Uterus (tissue), 4 donors: ENCODE data around the gene MMADHC. TPM values are rescaled to one million over a fixed set of nuclear protein-coding genes. Genes with fewer than 3 reads are reported as not detected.

Experiments used
- DNase-seq, 2 donors: peaks; one replicate each; pipeline ENCODE4 v3.0.0-alpha.2; 2019 to 2020
- H3K27ac ChIP-seq, 2 donors: fragments of 200-600 bp; sonication (generic); 1 replicate in 1 of 2; 2 replicates in 1 of 2; pipeline ENCODE4 v1.5.1; 2016 to 2018
- H3K27me3 ChIP-seq, 2 donors: fragments of 200-600 bp; sonication (generic); one replicate each; pipeline ENCODE4 v1.5.1; 2018 to 2019; ENCODE audit warnings: control low read depth in 1 of 2
- H3K36me3 ChIP-seq, 2 donors: fragments of 200-600 bp; sonication (generic); one replicate each; pipeline ENCODE4 v1.5.1; 2019; ENCODE audit warnings: control low read depth in 1 of 2
- H3K4me1 ChIP-seq, 2 donors: fragments of 200-600 bp; sonication (generic); one replicate each; pipeline ENCODE4 v1.5.1; 2018 to 2019; ENCODE audit warnings: control low read depth in 1 of 2
- H3K4me3 ChIP-seq, 2 donors: fragments of 200-600 bp; sonication (generic); 1 replicate in 1 of 2; 2 replicates in 1 of 2; pipeline ENCODE4 v1.5.1; 2018 to 2019; ENCODE audit warnings: mild to moderate bottlenecking in 1 of 2
- H3K9me3 ChIP-seq, 2 donors: fragments of 200-600 bp; sonication (generic); one replicate each; pipeline ENCODE4 v1.5.1; 2019; ENCODE audit warnings: control low read depth in 1 of 2
- POLR2A ChIP-seq, 2 donors: fragments of 450-650 bp; IDR thresholded peaks; one replicate each; pipeline ENCODE4 v1.6.1; 2016; ENCODE audit warnings: antibody characterized with exemption in 2 of 2, mild to moderate bottlenecking in 1 of 2, moderate library complexity in 1 of 2
- intact Hi-C: fragments of 100-400 bp; cut with DNase I; formaldehyde crosslinking; loops from one replicate; pipeline ENCODE4 v1.15.1; 2023; ENCODE audit warnings: low total_unique reads
- total RNA-seq, 4 donors: library from RNA; depleted of rRNA in 3 of 4; stranded (reverse); fragments of >200 nt in 3 of 4; gene quantifications; one replicate each; pipeline versions ENCODE4 v1.1.0 to v1.2.4, GENCODE V29; 2014 to 2023
- TF ChIP-seq, protein P1 (sequence below), 4 experiments: fragments of 200-600 bp in 2 of 4; fragments of 450-650 bp in 2 of 4; sonication (generic) in 2 of 4; IDR thresholded peaks; one replicate each; pipeline ENCODE4 v1.5.1; 2016 to 2019; ENCODE audit warnings: antibody characterized with exemption in 4 of 4, mild to moderate bottlenecking in 2 of 4, moderate library complexity in 1 of 4
- donor health status: DM: yes; HTN: yes; CAD: no.

The MMADHC gene
- total RNA-seq, 4 donors from 2014 or later: 72.9 to 128 (median 106) TPM

DNA sequence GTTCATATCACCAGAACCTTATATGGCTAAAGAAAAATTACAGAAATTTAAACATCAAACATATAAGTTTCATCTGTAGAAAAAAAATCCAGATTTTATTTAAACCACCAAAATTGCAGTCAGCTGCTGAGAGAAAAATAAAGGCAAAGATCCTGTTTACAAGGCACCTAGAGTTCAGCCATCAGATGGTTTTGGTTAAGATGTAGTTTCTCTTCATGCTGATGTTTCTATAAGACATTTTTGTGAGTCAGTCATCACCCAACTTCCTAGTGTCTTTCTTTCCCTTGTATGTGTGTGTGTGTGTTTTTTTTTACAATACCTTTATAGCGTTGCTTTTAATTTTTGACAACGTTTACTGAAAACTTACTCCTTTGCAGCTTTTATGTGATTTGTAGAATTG lies 26.1 kb upstream of the MMADHC start:
- Histone ChIP-seq H3K4me1 (no peaks in the 10 kb centered on the region), H3K4me3 (no peak overlapping the region), H3K27me3 (no peaks in the 10 kb centered on the region), H3K27ac (no peak overlapping the region), H3K9me3 (no peaks in the 10 kb centered on the region), H3K36me3 (no peaks in the 10 kb centered on the region)
- intact Hi-C loops: no loop called here
- TF ChIP-seq POLR2A (IDR thresholded peaks at IDR 0.05): no peak
- TF ChIP-seq, protein P1, sequence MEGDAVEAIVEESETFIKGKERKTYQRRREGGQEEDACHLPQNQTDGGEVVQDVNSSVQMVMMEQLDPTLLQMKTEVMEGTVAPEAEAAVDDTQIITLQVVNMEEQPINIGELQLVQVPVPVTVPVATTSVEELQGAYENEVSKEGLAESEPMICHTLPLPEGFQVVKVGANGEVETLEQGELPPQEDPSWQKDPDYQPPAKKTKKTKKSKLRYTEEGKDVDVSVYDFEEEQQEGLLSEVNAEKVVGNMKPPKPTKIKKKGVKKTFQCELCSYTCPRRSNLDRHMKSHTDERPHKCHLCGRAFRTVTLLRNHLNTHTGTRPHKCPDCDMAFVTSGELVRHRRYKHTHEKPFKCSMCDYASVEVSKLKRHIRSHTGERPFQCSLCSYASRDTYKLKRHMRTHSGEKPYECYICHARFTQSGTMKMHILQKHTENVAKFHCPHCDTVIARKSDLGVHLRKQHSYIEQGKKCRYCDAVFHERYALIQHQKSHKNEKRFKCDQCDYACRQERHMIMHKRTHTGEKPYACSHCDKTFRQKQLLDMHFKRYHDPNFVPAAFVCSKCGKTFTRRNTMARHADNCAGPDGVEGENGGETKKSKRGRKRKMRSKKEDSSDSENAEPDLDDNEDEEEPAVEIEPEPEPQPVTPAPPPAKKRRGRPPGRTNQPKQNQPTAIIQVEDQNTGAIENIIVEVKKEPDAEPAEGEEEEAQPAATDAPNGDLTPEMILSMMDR (IDR thresholded peaks at IDR 0.05): no peak
- DNase-seq: no peak

DNA sequence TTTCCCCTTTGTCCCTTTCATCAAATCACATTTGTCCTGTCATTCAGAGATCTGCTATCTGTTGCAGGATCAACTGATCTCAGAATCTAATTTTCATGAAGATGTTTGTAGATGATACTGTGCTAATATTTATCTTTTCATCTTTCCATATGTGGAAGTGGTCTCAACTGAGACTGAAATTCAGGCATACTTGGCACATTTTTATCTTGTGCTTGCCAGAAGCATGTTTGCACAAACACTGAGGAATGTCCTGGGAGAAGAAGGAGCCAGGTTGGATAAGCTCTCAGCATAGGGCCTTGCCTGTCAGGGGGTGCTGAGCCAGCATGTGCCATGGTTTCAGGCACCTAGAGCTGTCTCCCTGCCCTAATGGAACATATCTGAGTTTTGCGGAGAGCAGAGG lies 24.5 kb upstream of the MMADHC start:
- Histone ChIP-seq H3K4me1 (no peaks in the 10 kb centered on the region), H3K9me3 (no peaks in the 10 kb centered on the region), H3K36me3 (no peaks in the 10 kb centered on the region), H3K27me3 (no peaks in the 10 kb centered on the region), H3K27ac (no peak overlapping the region), H3K4me3 (no peak overlapping the region)
- intact Hi-C loops: no loop called here
- no peak for DNase-seq
- TF ChIP-seq POLR2A (IDR thresholded peaks at IDR 0.05): no peak
- TF ChIP-seq, protein P1 (IDR thresholded peaks at IDR 0.05): no peak

DNA sequence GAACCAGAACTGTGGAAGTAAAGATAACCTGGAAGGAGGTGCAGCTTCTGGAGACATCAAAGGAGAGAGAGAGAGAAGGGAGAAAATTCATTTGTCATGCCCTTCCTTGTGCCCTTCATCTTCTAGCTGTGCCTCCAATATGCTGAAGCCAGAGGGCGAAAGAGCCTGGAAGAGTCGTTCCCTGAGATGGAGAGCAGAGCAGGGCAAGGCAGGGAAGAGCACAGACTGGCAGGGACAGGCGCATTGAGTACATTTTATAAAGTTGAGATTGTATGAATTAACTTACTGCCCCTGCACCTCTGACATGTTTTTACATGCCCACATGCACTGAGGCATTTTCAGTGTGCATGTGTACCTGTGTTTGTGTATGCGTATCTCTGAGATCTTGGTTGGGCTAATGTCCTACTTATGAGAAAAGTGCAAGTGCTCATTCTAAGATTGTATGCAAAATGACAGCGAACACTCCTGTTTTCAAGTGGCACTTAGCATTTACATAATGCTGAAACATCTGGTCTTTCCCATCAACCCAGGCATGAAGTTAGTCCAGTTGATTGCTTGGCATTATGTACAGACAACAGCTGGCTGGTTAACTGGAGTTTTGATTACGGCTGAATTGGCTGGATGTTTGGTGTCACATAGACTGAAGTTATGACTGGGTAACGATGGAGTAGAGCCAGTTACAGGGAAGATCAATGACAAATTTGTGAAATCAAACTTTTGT lies 23.7 kb upstream of the MMADHC start:
- no peak overlapping the region for H3K27ac ChIP-seq
- TF ChIP-seq POLR2A (IDR thresholded peaks at IDR 0.05): no peak
- TF ChIP-seq, protein P1 (IDR thresholded peaks at IDR 0.05): no peak
- H3K4me1 ChIP-seq: no peaks in the 10 kb centered on the region
- no peaks in the 10 kb centered on the region for H3K36me3 ChIP-seq
- no peaks in the 10 kb centered on the region for H3K27me3 ChIP-seq
- no peak for DNase-seq
- no peaks in the 10 kb centered on the region for H3K9me3 ChIP-seq
- no peak overlapping the region for H3K4me3 ChIP-seq
- intact Hi-C loops: no loop called here

DNA sequence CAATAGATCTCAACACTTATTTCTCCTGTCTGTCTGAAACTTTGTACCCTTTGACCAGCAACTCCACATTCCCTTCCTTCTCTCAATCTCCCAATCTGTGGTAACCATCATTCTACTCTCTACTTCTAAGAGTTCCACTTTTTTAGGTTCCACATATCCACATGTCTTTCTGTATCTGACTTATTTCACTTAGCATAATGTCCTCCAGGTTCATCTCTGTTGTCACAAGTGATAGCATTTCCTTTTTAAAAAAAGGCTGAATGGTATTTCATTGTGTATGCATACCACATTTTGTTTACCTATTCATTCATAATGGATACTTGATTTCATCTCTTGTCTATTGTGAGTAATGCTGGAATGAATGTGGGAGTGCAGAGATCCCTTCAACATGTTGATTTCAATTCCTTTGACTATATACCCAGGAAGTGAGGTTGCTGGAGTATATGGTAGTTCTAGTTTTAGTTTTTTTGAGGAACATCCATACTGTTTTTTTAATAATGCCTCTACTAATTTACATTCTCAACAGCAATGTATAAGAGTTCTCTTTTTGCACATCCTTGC lies 18.8 kb upstream of the MMADHC start:
- no peak for TF ChIP-seq POLR2A (IDR thresholded peaks at IDR 0.05)
- TF ChIP-seq, protein P1 (IDR thresholded peaks at IDR 0.05): no peak
- Histone ChIP-seq H3K9me3 (no peaks in the 10 kb centered on the region), H3K36me3 (no peaks in the 10 kb centered on the region), H3K27ac (no peak overlapping the region), H3K27me3 (no peaks in the 10 kb centered on the region), H3K4me1 (no peaks in the 10 kb centered on the region), H3K4me3 (no peak overlapping the region)
- intact Hi-C loops: no loop called here
- no peak for DNase-seq

DNA sequence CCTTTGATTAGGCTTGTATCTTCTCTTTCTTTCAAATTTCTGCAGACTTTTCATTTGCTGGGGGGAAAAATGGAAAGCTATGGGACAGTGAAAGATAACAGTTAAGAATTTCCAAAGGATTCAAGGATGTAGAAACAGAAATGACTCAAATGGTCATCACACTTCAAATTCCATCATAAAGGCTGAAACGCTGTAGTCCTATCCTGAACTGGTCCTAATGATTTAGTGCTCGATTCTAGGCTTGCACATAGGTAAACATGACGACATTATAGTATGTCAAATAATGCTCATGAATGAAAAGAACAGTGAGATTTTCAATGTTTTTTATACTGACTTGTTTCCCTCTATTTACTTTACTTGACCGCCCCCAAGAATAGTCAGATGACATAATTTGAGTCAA lies 15.7 kb upstream of the MMADHC start:
- no peak for TF ChIP-seq POLR2A (IDR thresholded peaks at IDR 0.05)
- TF ChIP-seq, protein P1 (IDR thresholded peaks at IDR 0.05): no peak
- H3K27ac ChIP-seq: no peak overlapping the region
- no peak overlapping the region for H3K4me3 ChIP-seq
- H3K27me3 ChIP-seq: no peaks in the 10 kb centered on the region
- H3K36me3 ChIP-seq: no peaks in the 10 kb centered on the region
- intact Hi-C loops: no loop called here
- H3K9me3 ChIP-seq: no peaks in the 10 kb centered on the region
- H3K4me1 ChIP-seq: no peaks in the 10 kb centered on the region
- no peak for DNase-seq
